ENCODE results near the gene CDR2. TPM values are rescaled to one million over a fixed set of nuclear protein-coding genes. Genes with fewer than 3 reads are reported as not detected.
A peak's percentile ranks its signal among the peaks of the same experiment; 100 is the strongest.

The CDR2 gene
- total and polyA plus RNA-seq, 2 of the 13 experiments (the other 11 are each of a cell fraction or from before 2014, with no cell fraction given): 59.0 to 78.9 TPM

GRCh38 chr16:22297871-22298733 lies 76.3 kb downstream of the CDR2 start (continued):
- TF ChIP-seq E2F2 (CRISPR knock-in tag; IDR thresholded peaks at IDR 0.05; ENCODE audit: borderline replicate concordance) (peak; percentile 87), ZBED4 (CRISPR knock-in tag; IDR thresholded peaks at IDR 0.05; ENCODE audit: borderline replicate concordance) (peak; percentile 85; the same call in 1 of the 2 replicates), ISX (CRISPR knock-in tag; conservative IDR thresholded peaks at IDR 0.05) (peak; percentile 65; the same call in 1 of the 2 replicates), ZNF367 (CRISPR knock-in tag; IDR thresholded peaks at IDR 0.05; ENCODE audit: borderline replicate concordance) (peak; percentile 67), TFDP1 (CRISPR knock-in tag; IDR thresholded peaks at IDR 0.05; ENCODE audit: borderline replicate concordance) (0 out of 2 replicates have a peak, but pooled peaks have one; percentile 10), FLYWCH1 (CRISPR knock-in tag; IDR thresholded peaks at IDR 0.05) (peak; percentile 28; the same call in 1 of the 2 replicates), ZNF761 (CRISPR knock-in tag; conservative IDR thresholded peaks at IDR 0.05) (0 out of 2 replicates have a peak, but pooled peaks have one; percentile 12), RERE (CRISPR knock-in tag; IDR thresholded peaks at IDR 0.05; ENCODE audit: low read depth) (peak; percentile 35; the same call in 1 of the 2 replicates), ZC3H4 (CRISPR knock-in tag; IDR thresholded peaks at IDR 0.05; ENCODE audit: borderline replicate concordance) (peak; percentile 91; the same call in 1 of the 2 replicates), PRDM10 (CRISPR knock-in tag; IDR thresholded peaks at IDR 0.05; ENCODE audit: low read depth) (peak; percentile 72), TGIF2 (CRISPR knock-in tag; IDR thresholded peaks at IDR 0.05) (peak; percentile 77; the same call in 1 of the 2 replicates)

All from HepG2 (cell line).